Fibroblast of pulmonary artery (primary cell): ENCODE results near the gene UBE2QL1.

Experiments
- DNase-seq: peaks from one replicate; pipeline ENCODE4 v3.0.0-alpha.2; 2010; ENCODE audit warnings: low read depth
- H3K4me3 ChIP-seq: replicated peaks from 2 replicates; pipeline ENCODE4 v1.5.1; 2011; ENCODE audit warnings: low read depth, mild to moderate bottlenecking, control low read depth, low read length, moderate library complexity
- CTCF ChIP-seq: IDR thresholded peaks from 2 replicates; pipeline ENCODE4 v1.5.1; 2011; ENCODE audit warnings: mild to moderate bottlenecking, control low read depth, low read length, inconsistent platforms; ENCODE audit errors: missing control alignments

Gene UBE2QL1

GRCh38 chr5:6494939-6495338 is 46.3 kb downstream of the UBE2QL1 start:
- no peak overlapping the region for H3K4me3 ChIP-seq
- TF ChIP-seq CTCF: no peak
- no peak for DNase-seq

- no peak for TF ChIP-seq CTCF
These were observed 47.0 kb downstream of the UBE2QL1 start for GRCh38 chr5:6495433-6496206.

GRCh38 chr5:6496207-6496584 is 47.5 kb downstream of the UBE2QL1 start:
- no peak for DNase-seq
- no peak overlapping the region for H3K4me3 ChIP-seq
- TF ChIP-seq CTCF: no peak

More at GRCh38 chr5:6495433-6496206, 47.0 kb downstream of the UBE2QL1 start:
- no peak overlapping the region for H3K4me3 ChIP-seq
- no peak for DNase-seq

- no peak overlapping the region for H3K4me3 ChIP-seq
- TF ChIP-seq CTCF: no peak
- DNase-seq: no peak
These were observed 48.0 kb downstream of the UBE2QL1 start for GRCh38 chr5:6496636-6497035.

GRCh38 chr5:6497262-6497661 is 48.6 kb downstream of the UBE2QL1 start:
- DNase-seq: no peak
- H3K4me3 ChIP-seq: no peak overlapping the region
- TF ChIP-seq CTCF: no peak

- no peak for TF ChIP-seq CTCF
- no peak for DNase-seq
These were observed 50.3 kb downstream of the UBE2QL1 start for GRCh38 chr5:6498968-6499367.

GRCh38 chr5:6501701-6502100 is 53.0 kb downstream of the UBE2QL1 start:
- H3K4me3 ChIP-seq: no peak overlapping the region
- no peak for DNase-seq
- TF ChIP-seq CTCF: no peak

More at GRCh38 chr5:6498968-6499367, 50.3 kb downstream of the UBE2QL1 start:
- no peak overlapping the region for H3K4me3 ChIP-seq
